Activated CD4-positive, alpha-beta T cell treated with anti-CD3 and anti-CD28 coated beads for 48 hours (primary cell): ENCODE measurements around the gene BMP8B.

Experiments used
- DNase-seq: peaks from one replicate; pipeline ENCODE4 v3.0.0-alpha.2; 2020

BMP8B gene

DNA sequence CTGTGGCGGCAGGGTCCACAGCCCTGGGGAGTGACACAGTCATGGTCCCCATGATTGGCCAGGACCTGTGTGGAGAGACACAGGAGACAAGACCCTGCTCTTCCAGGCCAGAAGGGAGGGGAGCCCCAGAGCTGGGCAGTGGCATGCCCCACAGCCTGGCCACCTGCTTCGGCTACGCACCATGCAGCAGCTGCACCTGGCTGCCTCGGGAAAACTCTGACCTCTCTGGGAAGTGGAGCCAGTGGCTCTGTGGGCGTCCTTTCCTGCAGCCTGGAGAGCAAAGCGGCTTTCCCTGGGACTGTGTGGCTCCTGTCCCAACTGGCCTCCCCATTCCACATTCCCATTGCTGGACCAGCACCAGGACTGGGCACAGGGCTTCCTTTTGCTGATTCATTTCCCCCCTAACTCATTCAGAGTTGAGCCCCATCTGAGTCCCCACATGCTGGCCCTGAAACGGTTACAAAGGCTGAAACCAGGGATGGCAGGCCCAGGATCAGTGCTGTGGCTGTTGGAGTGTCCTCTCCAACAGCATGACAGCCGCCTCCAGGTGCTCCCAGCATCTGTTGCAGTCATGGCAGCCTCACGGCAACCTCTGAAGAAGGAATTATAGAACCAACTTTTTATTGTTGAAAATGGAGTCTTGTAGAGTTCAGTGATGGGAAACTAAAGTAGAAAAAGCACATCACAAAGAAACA is 32.6 kb downstream of the BMP8B start:
- no peak for DNase-seq

DNA sequence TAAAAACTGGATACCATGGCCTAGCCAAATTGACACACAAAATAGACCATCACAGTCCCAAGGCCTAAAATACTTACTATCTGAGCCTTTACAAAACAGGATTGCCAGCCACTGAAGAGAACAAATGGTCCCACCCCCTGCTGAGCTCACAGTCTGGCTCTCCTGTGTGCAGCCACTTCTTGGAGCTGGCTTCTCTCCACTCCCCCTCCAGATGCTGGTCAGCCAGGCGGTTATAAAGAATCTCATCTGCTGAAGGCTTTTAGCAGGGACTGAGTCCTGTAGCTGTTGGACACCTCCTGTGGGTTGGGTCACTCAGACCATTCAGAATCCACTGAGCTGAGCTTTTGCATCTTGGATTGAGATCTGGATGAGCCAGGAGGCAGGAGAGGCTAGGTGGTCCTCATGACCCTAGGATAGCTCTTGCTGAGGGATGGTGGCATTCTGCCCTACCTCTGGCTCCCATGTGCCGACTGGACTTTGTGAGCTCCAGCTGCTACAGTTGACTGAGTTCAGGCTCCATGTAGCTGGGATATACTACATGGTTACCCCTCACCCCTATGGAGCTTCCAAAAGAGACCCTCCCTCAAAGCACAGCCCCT is 33.7 kb downstream of the BMP8B start:
- no peak for DNase-seq

DNA sequence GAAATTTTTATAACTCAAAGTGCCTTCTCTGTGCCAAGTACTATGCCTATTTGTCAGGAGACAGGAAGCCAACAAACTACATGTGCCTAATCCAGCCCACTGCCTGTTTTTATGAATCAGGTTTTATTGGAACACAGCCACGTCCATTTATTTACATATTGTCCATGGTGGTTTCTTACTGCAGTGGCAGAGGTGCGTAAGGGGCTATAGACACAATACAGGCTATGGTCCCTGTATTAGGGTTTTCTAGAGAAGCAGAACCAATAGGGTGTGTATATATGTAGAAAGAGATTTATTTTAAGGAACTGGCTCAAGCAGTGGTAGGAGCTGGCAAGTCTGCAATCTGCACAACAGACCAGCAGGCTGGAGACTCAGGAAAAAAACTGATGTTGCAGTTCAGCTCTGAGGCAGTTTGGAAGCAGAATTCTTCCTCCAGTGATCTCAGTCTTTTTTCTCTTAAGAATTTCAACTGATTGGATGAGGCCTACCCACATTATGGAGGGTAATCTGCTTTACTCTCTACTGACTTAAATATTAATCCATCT is 34.6 kb downstream of the BMP8B start:
- DNase-seq, result no peak

- DNase-seq, result no peak
Observed at GRCh38 chr1:39753132-39754025, 35.3 kb downstream of the BMP8B start.

DNA sequence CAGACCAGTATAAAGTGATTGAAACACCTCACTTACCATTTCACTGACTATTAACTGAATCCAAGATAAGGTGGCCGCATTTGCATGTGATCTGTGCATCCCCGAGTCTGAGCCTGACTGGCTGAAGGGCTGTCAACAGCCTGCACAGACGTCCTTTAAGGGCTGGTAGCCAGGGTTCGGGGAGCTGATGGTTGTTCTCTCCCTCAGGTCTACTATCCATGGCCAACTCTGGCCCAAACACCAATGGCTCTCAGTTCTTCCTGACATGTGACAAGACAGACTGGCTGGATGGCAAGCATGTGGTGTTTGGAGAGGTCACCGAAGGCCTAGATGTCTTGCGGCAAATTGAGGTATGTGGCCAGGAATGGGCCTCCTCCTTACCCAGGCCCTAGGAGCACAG is 36.0 kb downstream of the BMP8B start:
- DNase-seq, result no peak

DNA sequence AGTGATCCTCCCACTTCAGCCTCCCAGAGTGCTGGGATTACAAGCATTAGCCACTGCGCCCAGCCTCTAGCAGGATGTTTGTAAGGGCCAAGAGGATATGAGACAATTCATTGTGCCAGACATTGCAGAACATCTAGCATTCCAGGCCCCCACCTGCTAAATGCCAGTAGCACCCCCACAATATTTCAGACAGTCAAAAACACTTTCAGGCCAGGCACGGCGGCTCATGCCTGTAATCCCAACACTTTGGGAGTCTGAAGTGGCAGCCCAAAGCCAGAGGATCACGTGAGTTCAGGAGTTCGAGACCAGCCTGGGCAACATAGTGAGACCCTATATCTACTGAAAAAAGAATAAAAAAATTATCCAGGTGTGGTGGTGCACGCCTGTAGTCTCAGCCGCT is 37.1 kb downstream of the BMP8B start:
- DNase-seq, result no peak

DNA sequence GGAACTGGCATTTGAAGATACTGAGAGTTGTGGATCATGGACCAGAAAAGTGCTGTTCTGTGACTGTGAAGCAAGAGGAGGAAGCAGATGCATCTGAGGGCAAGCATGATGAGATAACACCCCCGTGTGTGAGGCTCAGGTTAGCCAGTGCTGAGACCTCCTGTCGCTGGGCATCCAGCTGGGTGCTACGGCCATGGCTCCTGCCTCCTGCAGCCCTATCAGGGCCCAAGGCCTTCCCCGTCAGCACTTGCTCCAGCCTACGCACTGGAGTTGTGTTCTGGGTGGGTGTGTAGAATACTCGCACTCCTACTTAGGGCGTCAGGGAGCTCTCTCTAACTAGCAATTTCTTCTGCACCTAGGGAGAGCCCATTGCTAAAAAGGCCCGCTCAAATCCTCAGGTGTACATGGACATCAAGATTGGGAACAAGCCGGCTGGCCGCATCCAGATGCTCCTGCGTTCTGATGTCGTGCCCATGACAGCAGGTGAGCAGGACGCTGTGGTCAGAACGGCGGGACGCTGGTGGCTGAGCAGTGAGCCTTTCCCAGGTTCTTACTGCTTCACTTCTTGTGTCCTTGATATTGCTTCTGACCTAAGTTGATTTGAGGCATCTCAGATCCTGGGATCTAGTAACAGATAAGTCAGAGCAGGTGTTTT is 43.5 kb downstream of the BMP8B start:
- DNase-seq, result no peak

- DNase-seq, result peak; percentile 99
Observed at GRCh38 chr1:39738622-39739366, 49.9 kb downstream of the BMP8B start, which contains the start of gene PPIE. Gene PPIE (plus strand): TSS chr1:39738882. CDS start chr1:39738901, 19 bp downstream.

DNA sequence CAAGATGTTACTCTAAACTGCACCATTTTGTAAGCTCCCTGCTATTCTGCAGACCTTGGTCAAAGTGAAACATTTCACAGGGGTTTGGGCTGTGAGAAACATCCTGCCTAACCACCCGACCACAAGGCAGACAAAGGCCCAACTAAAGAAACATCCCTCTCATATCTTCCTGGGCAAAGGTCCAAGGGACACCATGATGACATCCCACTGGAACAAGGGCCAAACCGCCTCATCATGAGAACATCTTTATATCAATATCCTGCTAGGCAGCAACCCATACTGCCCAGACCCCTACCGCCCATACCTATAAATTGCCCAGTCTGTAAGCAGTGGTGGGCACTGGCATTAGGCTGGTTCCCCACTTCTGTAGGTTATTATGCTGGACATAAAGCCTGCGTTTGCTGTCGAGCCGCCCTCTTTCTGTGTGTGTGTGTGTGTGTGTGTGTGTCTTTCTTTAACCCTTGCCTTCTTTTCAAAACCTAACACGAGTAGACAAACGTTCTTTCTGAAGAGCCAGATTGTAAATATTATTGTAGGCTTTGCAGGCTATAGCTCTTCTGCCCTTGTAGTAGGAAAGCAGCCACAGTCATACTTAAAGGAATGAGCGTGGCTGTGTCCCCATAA is 51.0 kb downstream of the BMP8B start:
- DNase-seq, result no peak

DNA sequence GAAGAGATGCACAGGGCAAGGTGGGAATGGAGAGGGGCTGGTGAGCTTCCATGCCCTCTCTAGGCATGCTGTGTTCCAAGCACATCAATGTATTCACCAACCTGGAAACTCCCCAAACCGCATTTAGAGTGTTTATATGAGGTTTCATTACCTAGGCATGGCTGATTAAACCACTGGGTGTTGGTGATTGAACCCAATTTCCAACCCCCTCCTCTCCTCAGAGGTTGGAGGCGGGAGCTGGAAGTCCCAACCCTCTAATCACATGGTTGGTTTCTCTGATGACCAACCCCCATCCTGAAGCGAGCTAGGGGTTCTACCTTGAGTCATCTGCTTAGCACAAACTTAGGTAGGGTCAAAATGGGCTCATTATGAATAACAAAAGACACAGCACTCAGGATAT is 52.9 kb downstream of the BMP8B start:
- DNase-seq, result peak; percentile 29

- DNase-seq, result peak; percentile 20
Observed at GRCh38 chr1:39733161-39733560, 55.5 kb downstream of the BMP8B start.

GRCh38 chr1:39732730-39733129 is 55.9 kb downstream of the BMP8B start:
- no peak for DNase-seq

GRCh38 chr1:39729842-39730241 is 58.8 kb downstream of the BMP8B start:
- DNase-seq, result no peak

DNA sequence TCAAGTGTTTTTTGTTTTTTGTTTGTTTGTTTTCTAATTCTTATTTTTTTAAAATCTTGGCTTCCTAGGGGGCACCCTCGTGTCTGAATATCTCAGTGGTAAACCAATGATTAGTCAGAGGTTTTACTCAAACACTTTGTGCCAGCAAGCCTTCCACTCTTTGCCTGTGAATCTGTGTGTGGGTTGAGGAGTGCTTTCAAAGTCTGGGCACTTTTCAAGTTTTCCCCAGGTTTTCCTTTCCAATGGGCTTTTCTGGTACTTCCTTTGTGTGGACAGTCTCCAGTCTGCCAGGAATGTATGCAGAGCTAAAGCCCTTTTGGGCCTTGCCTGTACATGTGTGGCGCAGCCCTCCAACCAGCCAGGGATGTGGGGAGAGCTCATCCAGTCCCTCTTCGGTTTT is 59.6 kb downstream of the BMP8B start:
- DNase-seq, result no peak

DNA sequence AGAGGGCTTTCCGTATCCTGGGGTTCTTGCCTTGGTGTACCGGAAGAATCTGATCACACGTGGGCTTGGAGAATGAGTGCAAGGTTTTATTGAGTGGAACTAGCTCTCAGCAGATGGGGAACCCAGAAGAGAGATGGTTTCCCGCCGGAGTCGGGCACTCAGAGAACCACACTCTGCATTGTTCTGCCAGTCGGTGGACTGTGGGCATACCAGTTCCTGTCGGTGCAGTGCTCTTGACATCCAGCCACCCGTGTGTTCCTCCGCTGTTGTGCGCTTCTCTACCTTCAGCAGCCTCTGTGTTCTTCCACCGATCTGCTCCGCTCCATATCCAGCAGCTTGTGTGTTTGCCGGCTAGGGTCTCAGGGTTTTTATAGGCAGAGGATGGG is 60.7 kb downstream of the BMP8B start:
- DNase-seq, result no peak

DNA sequence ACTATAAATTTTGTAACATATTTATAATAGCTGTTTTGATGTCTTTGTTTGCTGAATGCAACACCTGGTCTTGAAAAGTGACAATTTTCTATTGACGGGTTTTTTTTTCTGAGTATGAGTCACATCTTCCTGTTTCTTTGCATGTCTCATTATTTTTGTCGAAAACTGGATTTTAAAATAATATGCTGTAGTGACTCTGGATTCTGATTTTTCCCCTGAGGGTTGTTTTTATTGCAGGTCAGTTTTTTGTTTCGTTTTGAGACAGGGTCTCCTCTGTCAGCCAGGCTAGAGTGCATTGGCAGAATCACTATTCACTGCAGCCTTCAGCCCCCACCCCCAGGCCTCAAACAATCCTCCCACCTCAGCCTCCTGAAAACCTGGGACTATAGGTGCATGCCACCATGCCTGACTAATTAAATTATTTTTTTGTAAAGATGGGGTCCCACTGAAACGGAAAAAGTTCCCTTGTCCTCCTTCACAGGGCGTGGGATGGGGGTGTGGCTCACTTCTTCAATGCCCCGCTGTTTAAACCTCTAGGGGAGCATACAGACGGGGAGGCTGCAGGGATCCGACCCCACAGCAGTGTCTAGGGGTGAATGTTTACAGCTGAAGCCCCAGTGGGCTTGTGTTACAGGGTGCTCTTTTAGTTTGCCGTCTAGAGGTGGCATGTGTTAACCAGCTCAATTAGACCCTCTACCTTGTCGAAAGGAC is 61.3 kb downstream of the BMP8B start:
- DNase-seq, result no peak

DNA sequence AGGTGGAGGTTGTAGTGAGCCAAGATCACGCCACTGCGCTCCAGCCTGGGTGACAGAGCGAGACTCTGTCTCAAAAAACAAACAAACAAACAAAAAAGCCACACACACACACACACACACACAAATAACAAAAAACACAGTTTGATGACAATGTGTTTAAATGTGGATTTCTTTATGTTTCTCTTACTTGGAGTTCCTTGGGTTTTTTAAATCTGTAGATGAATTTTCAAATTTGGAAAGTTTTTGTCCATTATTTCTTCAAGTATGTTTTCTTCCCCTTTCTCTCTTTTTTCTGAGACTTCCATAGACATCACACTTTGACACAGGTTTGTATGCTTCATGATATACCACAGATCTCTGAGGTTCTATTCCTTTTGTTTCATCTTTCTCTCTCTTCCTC is 62.1 kb downstream of the BMP8B start:
- no peak for DNase-seq

DNA sequence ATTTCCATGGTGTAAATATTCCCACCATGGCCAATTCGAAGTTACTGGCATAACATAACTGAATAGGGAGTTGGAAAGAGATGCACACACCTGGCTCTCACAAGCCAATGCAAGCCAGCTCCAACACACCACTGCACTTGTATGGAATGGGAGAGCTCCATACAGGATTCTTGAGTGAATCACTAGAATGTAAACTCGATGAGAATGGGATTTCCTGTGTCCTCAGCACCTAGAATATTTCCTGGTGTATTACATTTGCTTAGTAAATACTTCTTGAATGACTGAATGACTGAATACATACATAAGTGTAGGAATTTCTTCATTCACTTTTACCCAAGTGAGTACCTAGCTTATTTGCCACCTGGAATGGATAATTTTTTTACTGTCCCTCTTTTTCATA is 66.2 kb downstream of the BMP8B start:
- no peak for DNase-seq

- DNase-seq, result no peak
Observed at GRCh38 chr1:39721664-39722063, 67.0 kb downstream of the BMP8B start.

DNA sequence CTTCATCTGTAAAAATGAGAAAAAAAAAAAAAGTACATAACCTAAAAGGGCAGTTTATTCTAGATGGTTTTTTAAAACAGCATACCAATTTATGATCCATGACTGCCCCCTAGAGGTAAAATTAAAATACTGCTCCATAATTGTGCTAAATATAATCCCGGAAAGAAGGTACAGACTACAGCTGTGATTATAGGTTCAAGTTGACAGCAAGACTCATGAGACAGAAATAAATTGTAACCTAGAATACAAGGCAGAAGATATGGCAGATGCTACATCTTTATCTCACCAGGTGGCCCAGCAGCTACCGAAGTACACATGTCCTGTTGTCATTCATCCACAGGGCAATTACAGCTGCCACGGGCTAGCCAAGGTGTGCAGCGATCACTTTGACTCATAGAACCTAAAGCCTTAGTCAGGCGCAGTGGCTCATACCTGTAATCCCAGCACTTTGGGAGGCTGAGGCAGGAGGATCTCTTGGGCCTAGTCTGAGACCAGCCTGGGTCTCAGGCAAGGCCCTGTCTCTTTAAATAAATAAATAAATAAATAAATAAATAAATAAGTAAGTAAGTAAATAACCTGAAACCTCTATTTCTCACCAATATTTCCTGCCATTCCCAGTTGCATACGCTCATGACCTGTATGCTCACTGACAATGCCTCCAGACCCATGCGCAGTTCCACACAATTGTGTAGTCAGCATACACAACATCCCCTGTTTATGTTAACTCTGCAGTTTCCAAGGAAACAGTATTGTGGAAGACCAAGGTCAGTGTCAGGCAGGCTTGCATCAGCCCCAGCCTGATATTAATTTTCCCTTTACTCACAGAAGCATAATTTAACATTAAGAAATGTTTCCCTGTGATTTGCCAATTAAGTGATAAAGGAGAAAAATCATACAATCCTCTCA is 68.3 kb downstream of the BMP8B start:
- no peak for DNase-seq
